ENCODE results near the gene ACIN1. TPM values are rescaled to one million over a fixed set of nuclear protein-coding genes. Genes with fewer than 3 reads are reported as not detected.

Gene ACIN1, protein sequence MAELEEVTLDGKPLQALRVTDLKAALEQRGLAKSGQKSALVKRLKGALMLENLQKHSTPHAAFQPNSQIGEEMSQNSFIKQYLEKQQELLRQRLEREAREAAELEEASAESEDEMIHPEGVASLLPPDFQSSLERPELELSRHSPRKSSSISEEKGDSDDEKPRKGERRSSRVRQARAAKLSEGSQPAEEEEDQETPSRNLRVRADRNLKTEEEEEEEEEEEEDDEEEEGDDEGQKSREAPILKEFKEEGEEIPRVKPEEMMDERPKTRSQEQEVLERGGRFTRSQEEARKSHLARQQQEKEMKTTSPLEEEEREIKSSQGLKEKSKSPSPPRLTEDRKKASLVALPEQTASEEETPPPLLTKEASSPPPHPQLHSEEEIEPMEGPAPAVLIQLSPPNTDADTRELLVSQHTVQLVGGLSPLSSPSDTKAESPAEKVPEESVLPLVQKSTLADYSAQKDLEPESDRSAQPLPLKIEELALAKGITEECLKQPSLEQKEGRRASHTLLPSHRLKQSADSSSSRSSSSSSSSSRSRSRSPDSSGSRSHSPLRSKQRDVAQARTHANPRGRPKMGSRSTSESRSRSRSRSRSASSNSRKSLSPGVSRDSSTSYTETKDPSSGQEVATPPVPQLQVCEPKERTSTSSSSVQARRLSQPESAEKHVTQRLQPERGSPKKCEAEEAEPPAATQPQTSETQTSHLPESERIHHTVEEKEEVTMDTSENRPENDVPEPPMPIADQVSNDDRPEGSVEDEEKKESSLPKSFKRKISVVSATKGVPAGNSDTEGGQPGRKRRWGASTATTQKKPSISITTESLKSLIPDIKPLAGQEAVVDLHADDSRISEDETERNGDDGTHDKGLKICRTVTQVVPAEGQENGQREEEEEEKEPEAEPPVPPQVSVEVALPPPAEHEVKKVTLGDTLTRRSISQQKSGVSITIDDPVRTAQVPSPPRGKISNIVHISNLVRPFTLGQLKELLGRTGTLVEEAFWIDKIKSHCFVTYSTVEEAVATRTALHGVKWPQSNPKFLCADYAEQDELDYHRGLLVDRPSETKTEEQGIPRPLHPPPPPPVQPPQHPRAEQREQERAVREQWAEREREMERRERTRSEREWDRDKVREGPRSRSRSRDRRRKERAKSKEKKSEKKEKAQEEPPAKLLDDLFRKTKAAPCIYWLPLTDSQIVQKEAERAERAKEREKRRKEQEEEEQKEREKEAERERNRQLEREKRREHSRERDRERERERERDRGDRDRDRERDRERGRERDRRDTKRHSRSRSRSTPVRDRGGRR
- 58.3 and 75.1 TPM in 2 replicates for total RNA-seq
- polyA plus RNA-seq, result 94.0 and 101 TPM in 2 replicates
- 83.2 and 87.5 TPM in 2 replicates for polyA plus RNA-seq (2012)
- polyA minus RNA-seq (ENCODE audit: low replicate concordance), result 66.3 and 73.4 TPM in 2 replicates

DNA sequence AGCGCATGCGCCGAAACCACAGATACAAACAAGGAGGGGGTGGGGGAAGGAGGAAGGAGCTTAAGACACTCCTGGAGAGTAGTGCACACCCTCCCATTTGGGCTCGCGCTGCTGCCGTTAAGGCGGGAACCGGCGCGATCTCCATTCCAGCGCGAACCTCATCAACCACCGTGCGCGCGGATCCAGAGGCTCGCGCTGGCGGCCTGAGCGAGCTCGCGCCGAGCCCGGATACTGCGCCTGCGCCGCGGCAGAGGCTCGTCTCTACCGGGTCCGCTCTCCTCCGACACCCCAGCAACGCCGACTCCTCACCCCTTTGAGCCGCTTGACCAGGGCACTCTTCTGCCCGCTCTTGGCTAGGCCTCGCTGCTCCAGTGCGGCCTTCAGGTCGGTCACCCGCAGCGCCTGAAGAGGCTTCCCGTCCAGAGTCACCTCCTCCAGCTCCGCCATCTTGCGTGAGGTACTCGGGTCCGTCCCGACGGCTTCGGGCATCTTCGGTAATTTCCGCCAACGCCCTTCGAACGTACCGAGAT, at the start of gene ACIN1:
Gene ACIN1 (minus strand): TSS at position 471 of the 530 bp plus-strand sequence. CDS start 24 bp downstream, at position 447.
- Histone ChIP-seq H3K27me3 (ENCODE audit: control insufficient read depth, insufficient read depth, low read length) (no peaks in the 10 kb centered on the region), H3K4me3 (replicated peaks in 1 of 4; ENCODE audit: control extremely low read depth in 1 of 4, insufficient read depth in 1 of 4, low read depth in 3 of 4, low read length in 4 of 4) (peak within 1 kb of the TSS; percentile 79 to 93 (median 87)), H3K4me1 (ENCODE audit: control insufficient read depth, extremely low read depth, insufficient read depth, low read length) (no peaks in the 10 kb centered on the region), H3K9me3 (ENCODE audit: control insufficient read depth, insufficient read depth, low read depth, low read length) (no peaks in the 10 kb centered on the region), H3K9ac (ENCODE audit: insufficient read depth, low read length) (peak within 1 kb of the TSS; percentile 99), H3K4me2 (ENCODE audit: extremely low read depth, insufficient read depth, low read length) (peak within 1 kb of the TSS; percentile 92), H3K27ac (ENCODE audit: insufficient read depth, low read length) (peak within 1 kb of the TSS; percentile 98), H4K20me1 (ENCODE audit: control insufficient read depth, extremely low read depth, insufficient read depth, low read length) (no peaks in the 10 kb centered on the region), H3K79me2 (ENCODE audit: control insufficient read depth, insufficient read depth, low read length) (peaks cover 73% of the 10 kb centered on the region), H3K36me3 (ENCODE audit: control insufficient read depth, insufficient read depth, low read length) (peaks cover 11% of the 10 kb centered on the region), H2AFZ (ENCODE audit: low read length) (peak within 1 kb of the TSS; percentile 83)
- no peak for TF ChIP-seq EZH2 (IDR thresholded peaks at IDR 0.05; ENCODE audit: low read length, missing control alignments)
- TF ChIP-seq, protein P1, sequence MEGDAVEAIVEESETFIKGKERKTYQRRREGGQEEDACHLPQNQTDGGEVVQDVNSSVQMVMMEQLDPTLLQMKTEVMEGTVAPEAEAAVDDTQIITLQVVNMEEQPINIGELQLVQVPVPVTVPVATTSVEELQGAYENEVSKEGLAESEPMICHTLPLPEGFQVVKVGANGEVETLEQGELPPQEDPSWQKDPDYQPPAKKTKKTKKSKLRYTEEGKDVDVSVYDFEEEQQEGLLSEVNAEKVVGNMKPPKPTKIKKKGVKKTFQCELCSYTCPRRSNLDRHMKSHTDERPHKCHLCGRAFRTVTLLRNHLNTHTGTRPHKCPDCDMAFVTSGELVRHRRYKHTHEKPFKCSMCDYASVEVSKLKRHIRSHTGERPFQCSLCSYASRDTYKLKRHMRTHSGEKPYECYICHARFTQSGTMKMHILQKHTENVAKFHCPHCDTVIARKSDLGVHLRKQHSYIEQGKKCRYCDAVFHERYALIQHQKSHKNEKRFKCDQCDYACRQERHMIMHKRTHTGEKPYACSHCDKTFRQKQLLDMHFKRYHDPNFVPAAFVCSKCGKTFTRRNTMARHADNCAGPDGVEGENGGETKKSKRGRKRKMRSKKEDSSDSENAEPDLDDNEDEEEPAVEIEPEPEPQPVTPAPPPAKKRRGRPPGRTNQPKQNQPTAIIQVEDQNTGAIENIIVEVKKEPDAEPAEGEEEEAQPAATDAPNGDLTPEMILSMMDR (conservative IDR thresholded peaks at IDR 0.05 in 1 of 2, IDR thresholded peaks at IDR 0.05 in 1 of 2; ENCODE audit: low read depth in 1 of 2, low read length in 2 of 2), result no peak
- peak; percentile 87 to 92 for DNase-seq (ENCODE audit: low read depth in 2 of 2)

GRCh38 chr14:23143911-23144310, 49.0 kb upstream of the ACIN1 start:
- H3K4me1 ChIP-seq (ENCODE audit: control insufficient read depth, extremely low read depth, insufficient read depth, low read length), result no peaks in the 10 kb centered on the region
- H3K9ac ChIP-seq (ENCODE audit: insufficient read depth, low read length), result no peak overlapping the region
- H3K4me3 ChIP-seq (replicated peaks in 1 of 4; ENCODE audit: control extremely low read depth in 1 of 4, insufficient read depth in 1 of 4, low read depth in 3 of 4, low read length in 4 of 4), result no peak overlapping the region
- peaks cover 4% of the 10 kb centered on the region for H3K27me3 ChIP-seq (ENCODE audit: control insufficient read depth, insufficient read depth, low read length)
- no peak overlapping the region for H3K27ac ChIP-seq (ENCODE audit: insufficient read depth, low read length)
- DNase-seq (ENCODE audit: low read depth in 2 of 2), result peak in 1 of 2 donors; percentile 14
- no peak for TF ChIP-seq EZH2 (IDR thresholded peaks at IDR 0.05; ENCODE audit: low read length, missing control alignments)
- TF ChIP-seq, protein P1 (conservative IDR thresholded peaks at IDR 0.05 in 1 of 2, IDR thresholded peaks at IDR 0.05 in 1 of 2; ENCODE audit: low read depth in 1 of 2, low read length in 2 of 2), result no peak
- H3K79me2 ChIP-seq (ENCODE audit: control insufficient read depth, insufficient read depth, low read length), result no peaks in the 10 kb centered on the region
- H3K9me3 ChIP-seq (ENCODE audit: control insufficient read depth, insufficient read depth, low read depth, low read length), result no peaks in the 10 kb centered on the region
- no peak overlapping the region for H3K4me2 ChIP-seq (ENCODE audit: extremely low read depth, insufficient read depth, low read length)
- no peaks in the 10 kb centered on the region for H3K36me3 ChIP-seq (ENCODE audit: control insufficient read depth, insufficient read depth, low read length)
- no peak overlapping the region for H2AFZ ChIP-seq (ENCODE audit: low read length)
- no peaks in the 10 kb centered on the region for H4K20me1 ChIP-seq (ENCODE audit: control insufficient read depth, extremely low read depth, insufficient read depth, low read length)

Data from fibroblast of lung (primary cell).